GM10266 (cell line): ENCODE measurements around the gene HEPHL1.

Source experiments
- DNase-seq: peaks from one replicate; pipeline ENCODE4 v3.0.0; 2012; ENCODE audit errors: extremely low spot score
- TF ChIP-seq, protein P1 (sequence below): IDR thresholded peaks from 2 replicates; pipeline ENCODE4 v1.5.1; 2012; ENCODE audit warnings: mild to moderate bottlenecking, low read depth; ENCODE audit not compliant: control insufficient read depth, insufficient read depth; ENCODE audit errors: missing control alignments

The HEPHL1 gene

DNA sequence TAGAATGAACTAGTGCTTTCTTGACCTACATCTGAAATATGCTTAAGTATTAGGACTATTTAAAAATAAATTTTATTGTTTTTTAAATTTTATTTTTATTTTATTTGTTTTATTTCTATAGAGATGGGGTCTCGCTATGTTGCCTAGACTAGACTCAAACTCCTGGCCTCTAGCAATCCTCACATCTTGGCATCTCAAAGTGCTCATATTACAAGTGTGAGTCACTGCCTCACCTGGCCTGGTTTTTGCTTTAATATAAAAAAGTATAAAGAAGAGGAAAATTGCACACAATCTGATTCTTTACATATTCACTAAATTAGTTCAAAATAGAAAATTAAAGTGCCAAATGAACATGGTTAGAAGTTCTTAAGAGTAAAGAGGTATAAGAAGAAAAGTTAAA is 37.5 kb downstream of the HEPHL1 start:
- DNase-seq: no peak
- TF ChIP-seq, protein P1, sequence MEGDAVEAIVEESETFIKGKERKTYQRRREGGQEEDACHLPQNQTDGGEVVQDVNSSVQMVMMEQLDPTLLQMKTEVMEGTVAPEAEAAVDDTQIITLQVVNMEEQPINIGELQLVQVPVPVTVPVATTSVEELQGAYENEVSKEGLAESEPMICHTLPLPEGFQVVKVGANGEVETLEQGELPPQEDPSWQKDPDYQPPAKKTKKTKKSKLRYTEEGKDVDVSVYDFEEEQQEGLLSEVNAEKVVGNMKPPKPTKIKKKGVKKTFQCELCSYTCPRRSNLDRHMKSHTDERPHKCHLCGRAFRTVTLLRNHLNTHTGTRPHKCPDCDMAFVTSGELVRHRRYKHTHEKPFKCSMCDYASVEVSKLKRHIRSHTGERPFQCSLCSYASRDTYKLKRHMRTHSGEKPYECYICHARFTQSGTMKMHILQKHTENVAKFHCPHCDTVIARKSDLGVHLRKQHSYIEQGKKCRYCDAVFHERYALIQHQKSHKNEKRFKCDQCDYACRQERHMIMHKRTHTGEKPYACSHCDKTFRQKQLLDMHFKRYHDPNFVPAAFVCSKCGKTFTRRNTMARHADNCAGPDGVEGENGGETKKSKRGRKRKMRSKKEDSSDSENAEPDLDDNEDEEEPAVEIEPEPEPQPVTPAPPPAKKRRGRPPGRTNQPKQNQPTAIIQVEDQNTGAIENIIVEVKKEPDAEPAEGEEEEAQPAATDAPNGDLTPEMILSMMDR: no peak

DNA sequence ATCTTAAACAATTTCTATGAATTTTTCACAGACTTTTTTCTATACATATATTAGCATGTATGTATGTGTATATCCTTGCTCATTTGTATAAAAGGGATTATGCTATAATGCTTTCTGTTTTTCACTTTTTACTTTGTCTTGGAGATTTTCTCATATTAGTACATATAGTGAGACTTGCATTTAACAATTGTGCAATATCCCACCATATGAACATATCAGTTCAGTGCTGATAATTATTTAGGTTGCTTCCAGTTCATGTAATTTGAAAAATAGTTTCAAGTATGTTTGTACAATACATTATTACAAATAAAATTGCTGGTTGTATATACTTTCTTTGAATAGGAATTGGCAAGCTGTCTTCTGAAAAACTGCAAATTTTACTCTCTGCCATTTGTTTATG is 37.9 kb downstream of the HEPHL1 start:
- TF ChIP-seq, protein P1: no peak
- no peak for DNase-seq

DNA sequence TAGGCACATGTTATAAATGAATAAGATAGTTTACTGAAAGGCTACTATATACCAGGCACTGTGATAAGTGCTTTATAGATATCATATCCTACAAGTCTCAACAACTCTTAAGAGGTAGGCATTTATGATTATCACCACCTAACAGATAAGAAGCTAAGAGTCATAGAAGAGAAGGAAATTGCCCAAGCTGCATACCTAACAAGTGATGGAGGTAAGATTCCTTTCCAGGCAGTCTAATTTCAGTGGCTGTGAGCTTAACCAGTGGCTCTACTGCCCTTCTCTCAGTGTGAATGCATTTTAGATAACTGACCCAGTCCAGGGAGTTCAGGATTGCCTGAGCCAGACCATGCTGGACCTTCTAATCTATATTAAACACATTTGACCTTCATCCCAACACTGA is 39.2 kb downstream of the HEPHL1 start:
- TF ChIP-seq, protein P1: no peak
- no peak for DNase-seq

DNA sequence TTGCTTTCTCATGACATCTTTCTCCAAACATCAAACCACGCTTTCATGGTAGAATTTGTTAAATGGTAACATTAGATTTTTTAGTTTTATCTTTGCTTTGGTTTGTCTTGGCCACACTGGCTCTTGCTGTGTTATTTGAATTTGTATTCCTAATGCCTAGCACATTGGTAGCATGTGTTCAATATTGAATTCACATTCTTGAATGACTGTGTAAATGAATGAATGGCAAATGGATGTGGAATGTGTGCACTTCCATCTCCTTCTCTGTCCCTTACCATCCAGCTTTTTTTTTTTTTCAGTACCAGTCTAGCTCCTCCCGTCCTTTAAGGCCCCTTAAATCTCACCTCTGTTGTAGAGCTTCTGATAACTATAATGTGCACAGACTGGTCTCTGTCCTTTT is 41.2 kb downstream of the HEPHL1 start:
- TF ChIP-seq, protein P1: no peak
- no peak for DNase-seq

DNA sequence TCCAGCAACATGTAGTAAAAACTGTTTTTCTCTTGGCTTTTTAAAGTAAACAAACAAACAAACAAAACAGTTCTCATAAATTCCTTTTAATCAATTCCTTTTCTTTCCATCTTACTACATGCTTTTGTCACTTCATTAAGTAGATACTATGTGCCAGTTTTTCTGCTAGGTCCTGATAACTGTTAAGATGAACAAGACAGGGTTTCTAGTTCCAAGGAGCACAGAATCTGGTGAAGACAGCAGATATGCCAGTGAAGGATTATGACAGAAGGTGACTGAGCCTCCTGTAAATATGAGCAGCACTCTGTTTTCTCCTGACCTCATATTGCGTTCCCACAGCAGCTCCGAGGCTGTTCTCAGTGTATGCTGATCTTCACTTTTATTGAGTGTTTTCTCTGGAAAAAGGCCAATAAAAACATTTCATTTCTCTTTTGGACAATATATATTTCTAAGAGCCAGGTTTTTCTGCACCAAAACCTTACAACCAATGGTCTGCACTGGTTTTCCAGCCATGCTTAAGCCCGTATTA is 45.8 kb downstream of the HEPHL1 start:
- TF ChIP-seq, protein P1: no peak
- no peak for DNase-seq

DNA sequence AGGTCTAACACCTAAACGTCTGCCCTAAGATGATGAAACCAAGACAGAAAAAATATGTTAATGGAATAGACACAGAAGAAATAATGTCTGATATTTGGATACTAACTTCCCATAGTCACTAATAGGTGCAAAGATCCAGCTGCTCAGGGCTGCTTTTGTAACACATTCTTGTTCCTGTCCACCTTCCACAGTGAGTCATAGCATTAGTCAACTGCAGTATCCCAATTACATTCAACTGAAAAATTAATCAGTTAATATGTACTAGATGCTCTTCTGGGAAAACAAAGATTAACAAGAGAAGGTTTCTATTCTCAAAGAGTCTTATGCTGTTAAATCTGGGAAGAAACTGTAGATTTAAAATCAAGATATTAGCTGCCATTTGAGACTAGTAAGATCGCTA is 47.6 kb downstream of the HEPHL1 start:
- DNase-seq: no peak
- TF ChIP-seq, protein P1: no peak

DNA sequence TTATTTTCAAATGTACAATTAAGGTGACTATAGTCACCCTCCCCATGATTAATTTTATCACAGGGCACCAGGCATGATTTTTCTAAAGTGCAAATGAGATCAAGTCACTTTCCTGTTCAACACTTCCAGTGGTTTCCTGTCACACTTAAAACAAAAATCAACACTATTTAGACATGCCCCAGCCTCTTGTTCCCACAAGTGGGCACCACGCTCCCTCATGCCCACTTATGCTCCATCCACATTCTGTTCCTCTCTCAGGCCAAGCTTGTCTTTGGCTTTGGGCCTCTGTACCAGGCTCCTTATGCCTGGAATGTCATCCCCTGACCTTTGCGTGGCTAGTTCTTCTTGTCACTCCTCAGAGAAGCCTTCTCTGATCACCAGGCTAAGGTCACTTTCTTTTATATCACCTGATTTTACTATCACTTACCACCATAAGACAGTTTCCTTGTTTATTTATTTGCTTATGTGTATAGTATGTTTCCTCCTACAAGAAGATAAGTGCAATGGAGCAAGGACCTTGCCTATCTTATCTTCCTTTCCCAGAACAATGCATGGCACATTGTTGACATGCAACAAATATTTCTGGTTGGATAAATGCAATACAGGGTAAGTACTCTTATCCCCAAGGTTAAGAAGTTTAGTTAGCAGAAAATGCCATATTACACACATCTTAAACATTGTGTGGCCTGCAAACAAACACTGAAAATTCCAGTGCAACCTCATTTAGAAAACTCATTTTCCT is 56.6 kb downstream of the HEPHL1 start:
- TF ChIP-seq, protein P1: no peak
- no peak for DNase-seq
